Measurements from ENCODE around the gene AHNAK.

The AHNAK gene

GRCh38 chr11:62508336-62509058 lies 38.1 kb downstream of the AHNAK start:
- TF ChIP-seq POLR2AphosphoS5 (IDR thresholded peaks at IDR 0.05; ENCODE audit: low read depth, low read length): no peak
- no peak for TF ChIP-seq FOXP2 (optimal IDR thresholded peaks at IDR 0.05; ENCODE audit: borderline replicate concordance, extremely low read depth, extremely low read length, insufficient read depth)
- TF ChIP-seq SIN3A (IDR thresholded peaks at IDR 0.05; ENCODE audit: borderline replicate concordance, insufficient read depth, low read length): no peak
- no peak for TF ChIP-seq REST (IDR thresholded peaks at IDR 0.05; ENCODE audit: insufficient read depth in 1 of 2, low read depth in 2 of 2, low read length in 2 of 2)
- no peak for TF ChIP-seq TAF1 (IDR thresholded peaks at IDR 0.05; ENCODE audit: borderline replicate concordance, insufficient read depth, low read length)

GRCh38 chr11:62507125-62507422 lies 39.5 kb downstream of the AHNAK start:
- no peak for TF ChIP-seq REST (IDR thresholded peaks at IDR 0.05; ENCODE audit: insufficient read depth in 1 of 2, low read depth in 2 of 2, low read length in 2 of 2)
- no peak for TF ChIP-seq TAF1 (IDR thresholded peaks at IDR 0.05; ENCODE audit: borderline replicate concordance, insufficient read depth, low read length)
- no peak for TF ChIP-seq POLR2AphosphoS5 (IDR thresholded peaks at IDR 0.05; ENCODE audit: low read depth, low read length)
- TF ChIP-seq SIN3A (IDR thresholded peaks at IDR 0.05; ENCODE audit: borderline replicate concordance, insufficient read depth, low read length): no peak
- TF ChIP-seq FOXP2 (optimal IDR thresholded peaks at IDR 0.05; ENCODE audit: borderline replicate concordance, extremely low read depth, extremely low read length, insufficient read depth): no peak

- no peak for TF ChIP-seq TAF1 (IDR thresholded peaks at IDR 0.05; ENCODE audit: borderline replicate concordance, insufficient read depth, low read length)
- TF ChIP-seq FOXP2 (optimal IDR thresholded peaks at IDR 0.05; ENCODE audit: borderline replicate concordance, extremely low read depth, extremely low read length, insufficient read depth): no peak
- TF ChIP-seq SIN3A (IDR thresholded peaks at IDR 0.05; ENCODE audit: borderline replicate concordance, insufficient read depth, low read length): no peak
- TF ChIP-seq REST (IDR thresholded peaks at IDR 0.05; ENCODE audit: insufficient read depth in 1 of 2, low read depth in 2 of 2, low read length in 2 of 2): no peak
- no peak for TF ChIP-seq POLR2AphosphoS5 (IDR thresholded peaks at IDR 0.05; ENCODE audit: low read depth, low read length)
Observed at GRCh38 chr11:62506413-62507124, 40.0 kb downstream of the AHNAK start.

- TF ChIP-seq TAF1 (IDR thresholded peaks at IDR 0.05; ENCODE audit: borderline replicate concordance, insufficient read depth, low read length) (no peak), FOXP2 (optimal IDR thresholded peaks at IDR 0.05; ENCODE audit: borderline replicate concordance, extremely low read depth, extremely low read length, insufficient read depth) (no peak), SIN3A (IDR thresholded peaks at IDR 0.05; ENCODE audit: borderline replicate concordance, insufficient read depth, low read length) (no peak), REST (IDR thresholded peaks at IDR 0.05; ENCODE audit: insufficient read depth in 1 of 2, low read depth in 2 of 2, low read length in 2 of 2) (no peak), POLR2AphosphoS5 (IDR thresholded peaks at IDR 0.05; ENCODE audit: low read depth, low read length) (no peak)
Observed at GRCh38 chr11:62505440-62506091, 41.0 kb downstream of the AHNAK start.
